ENCODE results near the gene PRF1. TPM values are rescaled to one million over a fixed set of nuclear protein-coding genes. Genes with fewer than 3 reads are reported as not detected.

PRF1 gene
- total RNA-seq, 4 donors from 2014 or later, result 0.18 to 2.1 (median 0.31) TPM; not detected in 1

DNA sequence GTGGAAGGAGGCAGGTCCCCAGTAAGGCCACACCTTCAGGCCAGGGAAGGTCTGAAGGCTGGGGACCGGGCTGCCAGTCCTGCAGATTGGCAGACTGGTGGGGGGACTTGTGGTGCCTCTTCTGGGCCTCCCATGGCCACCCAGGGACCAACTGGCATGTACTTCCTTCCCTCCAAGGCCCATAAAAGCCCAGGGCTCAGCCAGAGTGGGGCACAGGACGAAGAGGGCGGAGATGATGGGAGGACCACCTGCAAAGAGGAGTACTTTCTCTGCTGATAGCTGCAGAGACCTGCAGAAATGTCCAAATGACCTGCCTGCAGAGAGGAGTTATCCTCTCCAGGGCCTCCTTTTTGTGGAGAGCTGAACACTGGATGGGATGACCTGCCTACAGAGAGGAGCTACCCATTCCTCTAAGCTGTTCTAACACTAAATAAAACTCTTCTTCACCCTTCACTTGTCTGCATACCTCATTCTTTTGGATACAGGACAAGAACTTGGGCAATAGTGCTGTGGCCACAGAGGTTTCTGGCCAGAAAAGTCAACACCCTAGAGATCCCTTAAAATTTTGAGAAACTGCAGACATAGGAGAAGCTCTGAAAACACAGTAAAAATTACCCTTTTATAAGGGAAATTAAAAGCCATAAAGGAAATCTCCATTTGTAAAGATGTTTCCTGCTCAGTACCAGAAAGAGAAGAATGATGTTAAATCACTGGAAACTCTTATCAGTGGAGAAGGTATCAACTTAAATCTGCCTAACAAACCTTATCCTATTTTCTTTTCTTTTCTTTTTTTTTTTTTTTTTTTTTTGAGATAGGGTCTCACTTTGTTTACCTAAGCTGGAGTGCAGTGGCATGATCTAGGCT is 20.7 kb upstream of the PRF1 start:
- intact Hi-C loops (cut with DNase I; ENCODE audit: low total_unique reads), result no loop called here
- in situ Hi-C loops (cut with MboI; ENCODE audit: low sequenced_read_pairs in 4 of 4), result no loop called here

GRCh38 chr10:70622541-70622940 is 20.0 kb upstream of the PRF1 start:
- Histone ChIP-seq H3K4me1 (no peaks in the 10 kb centered on the region), H3K4me3 (no peak overlapping the region), H3K36me3 (no peaks in the 10 kb centered on the region), H3K9me3 (no peaks in the 10 kb centered on the region), H3K27ac (no peak overlapping the region), H3K27me3 (no peaks in the 10 kb centered on the region)
- intact Hi-C loops (cut with DNase I; ENCODE audit: low total_unique reads) (no loop called here), in situ Hi-C loops (cut with MboI; ENCODE audit: low sequenced_read_pairs in 4 of 4) (no loop called here)
- no peak for ATAC-seq
- no peak for DNase-seq
- no peak for TF ChIP-seq CTCF (IDR thresholded peaks at IDR 0.05 in 4 of 5, conservative IDR thresholded peaks at IDR 0.05 in 1 of 5)
- no peak for TF ChIP-seq POLR2A (IDR thresholded peaks at IDR 0.05)

More for the DNA sequence above, 20.7 kb upstream of the PRF1 start:
- DNase-seq (no peak), ATAC-seq (no peak)
- no peak for TF ChIP-seq CTCF (IDR thresholded peaks at IDR 0.05 in 4 of 5, conservative IDR thresholded peaks at IDR 0.05 in 1 of 5)
- no peak for TF ChIP-seq POLR2A (IDR thresholded peaks at IDR 0.05)
- Histone ChIP-seq H3K27ac (no peak overlapping the region), H3K4me3 (no peak overlapping the region), H3K36me3 (no peaks in the 10 kb centered on the region), H3K27me3 (no peaks in the 10 kb centered on the region), H3K4me1 (no peaks in the 10 kb centered on the region), H3K9me3 (no peaks in the 10 kb centered on the region)

DNA sequence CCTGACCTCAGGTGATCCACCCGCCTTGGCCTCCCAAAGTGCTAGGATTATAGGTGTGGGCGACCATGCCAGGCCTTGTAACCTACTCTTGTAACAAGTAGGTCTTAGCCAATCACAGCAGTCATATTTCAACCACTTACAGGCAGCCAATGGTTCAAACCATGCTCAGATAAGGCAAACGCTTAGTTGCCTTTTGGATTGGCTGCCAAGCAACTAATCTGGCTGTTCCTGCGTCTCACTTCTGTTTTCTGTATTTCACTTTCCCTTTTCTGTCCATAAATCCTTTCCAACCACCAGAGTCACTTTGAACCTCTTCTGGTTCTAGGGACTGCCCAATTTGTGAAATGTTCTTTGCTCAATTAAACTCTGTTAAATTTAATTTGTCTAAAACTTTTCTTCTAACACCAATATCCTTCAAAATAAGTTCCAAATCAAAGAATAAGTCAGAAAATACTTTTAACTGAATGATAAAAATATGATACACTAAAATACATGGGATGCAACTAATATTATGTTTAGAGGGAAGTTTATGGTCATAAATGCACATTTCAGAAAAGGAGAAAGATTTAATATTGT is 19.1 kb upstream of the PRF1 start:
- in situ Hi-C loops (cut with MboI; ENCODE audit: low sequenced_read_pairs in 4 of 4), result no loop called here
- Histone ChIP-seq H3K36me3 (no peaks in the 10 kb centered on the region), H3K4me1 (no peaks in the 10 kb centered on the region), H3K27ac (no peak overlapping the region), H3K27me3 (no peaks in the 10 kb centered on the region), H3K9me3 (no peaks in the 10 kb centered on the region), H3K4me3 (no peak overlapping the region)
- no peak for DNase-seq
- no peak for ATAC-seq
- intact Hi-C loops (cut with DNase I; ENCODE audit: low total_unique reads), result no loop called here
- TF ChIP-seq CTCF (IDR thresholded peaks at IDR 0.05 in 4 of 5, conservative IDR thresholded peaks at IDR 0.05 in 1 of 5) (no peak), POLR2A (IDR thresholded peaks at IDR 0.05) (no peak)

GRCh38 chr10:70620020-70620289 is 17.4 kb upstream of the PRF1 start:
- H3K27ac ChIP-seq, result no peak overlapping the region
- TF ChIP-seq CTCF (IDR thresholded peaks at IDR 0.05 in 4 of 5, conservative IDR thresholded peaks at IDR 0.05 in 1 of 5) (no peak), POLR2A (IDR thresholded peaks at IDR 0.05) (no peak)
- H3K4me3 ChIP-seq, result no peak overlapping the region
- DNase-seq, result no peak
- H3K4me1 ChIP-seq, result no peaks in the 10 kb centered on the region
- H3K9me3 ChIP-seq, result no peaks in the 10 kb centered on the region
- H3K36me3 ChIP-seq, result no peaks in the 10 kb centered on the region
- H3K27me3 ChIP-seq, result no peaks in the 10 kb centered on the region
- in situ Hi-C loops (cut with MboI; ENCODE audit: low sequenced_read_pairs in 4 of 4) (no loop called here), intact Hi-C loops (cut with DNase I; ENCODE audit: low total_unique reads) (no loop called here)
- no peak for ATAC-seq

Data from gastrocnemius medialis (tissue), 4 donors.